CD4-positive, alpha-beta T cell treated with Interleukin-21 for 1 hour (primary cell): Measurements from ENCODE around the gene SLTM.
A peak's percentile ranks its signal among the peaks of the same experiment; 100 is the strongest.
"Not testable (repeated sequence)": the region's sequence is repeated elsewhere in the genome, so short reads cannot be mapped to it uniquely, and the experiment has no call there.

Experiments used
- DNase-seq: peaks from one replicate; pipeline ENCODE4 v3.0.0-alpha.2; 2020

SLTM gene

GRCh38 chr15:58933281-58934113, at the start of gene SLTM:
TSS of gene SLTM (minus strand) at chr15:58933679. CDS start at chr15:58933565, 114 bp downstream.
- DNase-seq, result peak; percentile 94

GRCh38 chr15:58983261-58983660, 49.8 kb upstream of the SLTM start:
- no peak for DNase-seq

DNA sequence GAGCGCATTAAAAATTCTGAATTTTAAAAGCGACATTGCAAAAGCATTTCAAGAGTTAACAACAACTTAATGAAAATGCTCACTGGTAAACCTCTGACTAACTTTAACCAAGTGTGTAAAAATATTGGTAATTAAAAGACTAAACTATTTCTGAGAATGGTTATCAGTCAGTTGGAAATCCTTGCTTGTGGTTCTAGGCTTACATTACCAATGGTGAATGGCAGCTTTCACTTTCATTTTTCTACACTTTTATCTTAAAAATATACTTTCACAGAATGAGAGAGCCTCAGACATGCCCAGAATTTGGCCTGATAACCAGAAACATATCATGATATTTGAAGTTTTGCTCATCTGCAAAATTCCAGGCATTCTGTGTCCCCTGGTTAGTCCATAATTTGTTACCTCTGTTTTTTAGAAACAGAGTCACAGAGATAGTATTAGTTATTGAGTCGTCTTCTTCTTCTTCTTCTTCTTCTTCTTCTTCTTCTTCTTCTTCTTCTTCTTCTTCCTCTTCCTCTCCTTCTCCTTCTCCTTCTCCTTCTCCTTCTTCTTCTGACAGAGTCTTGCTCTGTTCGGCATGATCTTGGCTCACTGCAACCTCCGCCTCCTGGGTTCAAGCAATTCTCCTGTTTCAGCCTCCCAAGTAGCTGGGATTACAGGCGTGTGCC, 48.5 kb upstream of the SLTM start:
- peak; percentile 47 for DNase-seq

DNA sequence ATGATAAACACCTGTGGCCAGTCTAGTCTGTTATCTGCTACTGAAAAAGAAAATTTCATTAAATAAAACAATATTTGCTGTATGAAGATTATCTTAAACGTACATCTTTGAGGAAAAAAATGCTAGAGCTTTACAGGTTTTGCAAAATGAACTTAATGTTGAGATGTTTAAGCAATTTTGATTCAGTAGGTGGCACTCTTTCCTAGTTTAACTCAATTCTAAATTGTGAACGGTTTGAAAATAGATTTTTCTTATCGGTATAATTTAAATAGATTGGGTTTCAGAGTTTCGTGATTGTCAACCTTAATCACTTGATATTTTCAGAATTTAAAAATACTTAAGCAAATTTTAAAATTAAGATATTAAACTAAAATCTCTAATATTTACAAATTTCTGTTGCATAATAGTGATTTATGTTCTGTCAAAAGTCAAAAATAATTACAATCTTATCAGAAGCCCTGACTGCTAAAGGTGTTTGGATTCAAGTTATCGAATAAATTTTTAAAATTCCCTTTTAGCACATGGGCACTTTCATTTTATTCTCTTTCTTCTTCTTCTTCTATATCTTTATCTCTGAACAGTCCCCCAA, 47.0 kb upstream of the SLTM start:
- peak; percentile 61 for DNase-seq

GRCh38 chr15:58977887-58978286, 44.4 kb upstream of the SLTM start:
- DNase-seq, result no peak

DNA sequence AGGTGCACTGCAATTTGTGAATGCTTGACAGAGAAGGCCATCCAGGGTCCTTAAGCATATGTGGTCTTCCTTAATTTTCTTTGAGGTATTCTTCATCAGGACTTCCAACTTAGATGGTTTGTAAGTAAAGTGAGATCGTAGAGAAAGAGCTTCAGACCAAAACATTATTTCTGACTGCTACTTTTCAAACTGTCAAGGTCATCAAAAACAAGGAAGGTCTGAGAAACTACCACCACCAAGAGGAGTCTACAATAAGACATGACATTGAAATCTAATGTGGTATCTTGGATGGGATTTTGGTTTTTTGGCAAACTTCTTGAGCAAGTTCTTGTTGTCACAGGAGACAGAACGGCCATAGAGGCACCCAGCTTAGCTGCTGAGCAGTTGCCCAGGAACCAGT, 34.0 kb upstream of the SLTM start:
- DNase-seq, result no peak

GRCh38 chr15:58966698-58967097, 33.2 kb upstream of the SLTM start:
- DNase-seq, result no peak

DNA sequence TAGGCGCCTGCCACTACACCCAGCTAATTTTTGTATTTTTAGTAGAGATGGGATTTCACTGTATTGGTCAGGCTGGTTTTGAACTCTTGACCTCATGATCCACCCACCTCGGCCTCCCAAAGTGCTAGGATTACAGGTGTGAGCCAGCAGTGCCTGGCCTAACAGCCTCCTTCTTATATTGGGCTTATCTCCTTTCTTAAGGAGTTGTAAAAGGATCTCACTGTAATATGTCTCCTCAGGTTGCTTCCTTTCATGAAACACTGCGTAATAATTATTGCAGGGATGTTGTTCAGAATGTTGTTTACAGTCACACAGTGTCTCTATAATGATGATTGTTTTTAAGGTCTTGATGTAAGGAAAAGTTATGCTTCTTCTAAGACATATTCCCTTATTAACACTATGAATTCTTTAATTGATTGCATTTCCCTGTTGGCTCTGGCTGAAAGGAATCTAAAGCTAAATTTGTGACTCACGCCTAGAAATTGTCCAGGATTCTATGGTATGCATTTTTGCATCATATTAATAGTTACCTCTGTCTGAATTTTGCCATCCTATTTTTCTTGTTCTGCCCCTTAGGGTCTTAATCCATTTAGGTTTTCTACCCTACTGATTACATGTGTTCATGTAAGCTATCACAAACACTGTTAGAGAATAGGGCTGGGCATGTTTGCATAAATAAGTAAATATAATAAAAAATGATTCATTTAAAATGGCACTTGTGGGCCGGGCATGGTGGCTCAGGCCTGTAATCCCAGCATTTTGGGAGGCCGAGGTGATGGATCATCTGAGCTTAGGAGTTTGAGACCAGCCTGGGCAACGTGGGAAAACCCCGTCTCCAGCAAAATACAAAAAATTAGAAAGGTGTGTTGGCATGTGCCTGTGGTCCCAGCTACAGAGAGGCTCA, 29.4 kb upstream of the SLTM start:
- no peak for DNase-seq

DNA sequence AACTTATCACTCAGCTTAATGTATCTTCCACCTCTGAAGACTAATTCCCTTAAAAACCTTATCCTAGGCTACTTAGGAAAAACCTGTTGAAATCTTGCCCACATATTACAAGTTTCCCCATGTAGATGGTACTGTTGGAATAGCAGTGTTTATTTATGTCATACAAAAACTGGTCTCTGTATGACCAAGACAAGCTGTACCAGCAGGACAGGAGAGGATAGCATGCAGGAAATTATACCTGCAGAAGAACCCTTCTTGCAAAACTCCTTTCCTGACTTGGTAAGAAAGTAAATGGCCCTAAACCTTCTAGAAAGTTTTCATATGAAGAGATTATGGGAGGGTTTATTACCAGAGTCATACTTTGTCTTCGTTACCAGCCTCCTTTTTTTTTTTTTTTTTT, 28.7 kb upstream of the SLTM start:
- no peak for DNase-seq

GRCh38 chr15:58958811-58959210, 25.3 kb upstream of the SLTM start:
- DNase-seq, result no peak

- peak; percentile 79 for DNase-seq
Observed at GRCh38 chr15:58957101-58957973, 23.9 kb upstream of the SLTM start.

DNA sequence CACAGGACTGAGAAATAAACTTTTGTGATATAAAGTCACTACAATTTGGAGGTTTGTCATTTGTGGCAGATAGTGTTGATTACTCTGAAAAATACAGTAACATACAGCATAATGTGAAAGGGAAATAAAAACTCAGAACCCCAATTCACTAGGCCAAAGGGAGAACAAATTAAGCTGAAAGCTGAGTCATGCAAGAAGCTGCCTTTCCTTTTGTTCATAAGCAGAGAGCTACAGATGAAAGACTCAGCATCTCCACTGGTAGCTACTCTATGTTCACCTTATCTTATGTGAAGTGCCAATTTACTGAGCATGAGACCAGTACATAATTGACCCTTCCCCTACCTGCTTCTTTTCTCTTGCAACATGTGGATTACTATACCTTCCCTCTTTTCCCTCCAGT, 19.3 kb upstream of the SLTM start:
- no peak for DNase-seq

GRCh38 chr15:58951388-58952007, 18.0 kb upstream of the SLTM start:
- no peak for DNase-seq

GRCh38 chr15:58947179-58947578, 13.7 kb upstream of the SLTM start:
- DNase-seq, result no peak

GRCh38 chr15:58934974-58935373, 1.5 kb upstream of the SLTM start:
- not testable (repeated sequence) for DNase-seq

GRCh38 chr15:58934521-58934920, 1.0 kb upstream of the SLTM start:
- no peak for DNase-seq

DNA sequence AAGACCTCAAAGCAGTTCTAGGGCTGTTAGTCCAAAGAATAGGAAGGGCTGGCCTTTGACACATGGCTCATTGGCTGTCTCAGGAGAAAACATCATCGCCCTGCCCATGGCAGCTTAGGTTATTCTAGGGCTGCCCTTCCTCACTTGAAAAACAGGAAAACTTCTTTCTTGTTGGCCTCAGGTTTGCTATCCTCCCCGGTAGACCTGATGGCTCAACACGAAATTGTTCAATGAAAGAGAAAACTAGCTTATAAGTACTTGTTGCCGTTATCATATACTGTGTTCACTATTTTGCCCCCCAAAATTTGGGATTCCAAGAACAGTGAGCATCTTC, 602 bp upstream of the SLTM start:
- no peak for DNase-seq

DNA sequence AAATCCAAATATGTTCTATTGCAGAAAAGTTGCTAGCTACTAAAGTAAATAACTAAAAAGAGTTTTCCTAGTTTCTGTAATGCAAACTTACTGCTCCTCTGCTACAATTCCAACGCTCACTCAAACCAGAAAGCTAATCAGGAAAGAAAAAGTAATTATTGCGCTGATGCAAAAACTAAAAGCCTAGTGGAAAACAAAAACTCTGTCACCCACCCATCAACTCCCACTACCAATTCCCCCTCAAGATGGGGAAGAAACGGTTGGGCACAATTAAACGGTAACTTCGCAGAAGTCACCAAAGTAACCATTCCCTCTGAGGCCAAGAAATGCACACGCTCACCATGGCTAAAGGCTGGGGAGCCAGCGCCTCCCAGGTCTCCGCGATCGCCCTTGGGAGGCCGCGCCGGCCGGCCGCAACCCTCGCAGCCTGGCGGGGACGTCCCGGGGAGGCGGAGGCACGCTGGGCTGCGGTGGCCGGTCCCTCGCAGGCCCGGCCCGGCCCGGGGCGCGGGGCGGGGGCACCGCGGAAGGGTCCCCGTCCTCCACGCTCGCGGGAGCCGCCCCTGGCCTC, 684 bp downstream of the SLTM start:
- no peak for DNase-seq

DNA sequence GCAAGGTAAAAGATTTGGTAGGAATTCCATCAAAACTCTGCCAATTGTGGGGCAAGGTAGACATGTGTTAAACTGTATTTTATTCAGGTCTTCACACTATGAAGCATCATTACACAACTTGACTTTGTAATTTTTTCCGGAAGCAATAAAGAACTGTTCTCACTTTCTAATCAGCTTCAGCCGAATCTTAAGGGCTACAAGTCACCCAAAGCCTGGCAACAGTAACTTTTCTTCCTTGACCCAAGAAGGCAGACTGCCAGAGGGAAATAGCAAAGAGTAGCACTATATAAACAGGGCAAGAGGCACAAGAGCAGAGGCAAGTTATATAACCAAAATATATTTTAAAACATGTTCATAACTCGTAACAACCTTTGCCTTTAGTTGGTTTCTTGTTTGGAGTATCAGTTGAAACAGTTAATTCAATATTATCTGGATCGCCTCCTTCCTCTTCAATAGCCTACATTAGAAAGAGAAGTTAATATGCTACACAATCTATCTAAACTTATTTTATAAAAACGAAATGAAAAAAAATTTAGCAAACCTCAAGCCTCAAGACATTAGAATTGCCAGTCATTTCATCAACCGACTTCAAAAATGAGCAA, 1.4 kb downstream of the SLTM start:
- DNase-seq, result peak; percentile 23

DNA sequence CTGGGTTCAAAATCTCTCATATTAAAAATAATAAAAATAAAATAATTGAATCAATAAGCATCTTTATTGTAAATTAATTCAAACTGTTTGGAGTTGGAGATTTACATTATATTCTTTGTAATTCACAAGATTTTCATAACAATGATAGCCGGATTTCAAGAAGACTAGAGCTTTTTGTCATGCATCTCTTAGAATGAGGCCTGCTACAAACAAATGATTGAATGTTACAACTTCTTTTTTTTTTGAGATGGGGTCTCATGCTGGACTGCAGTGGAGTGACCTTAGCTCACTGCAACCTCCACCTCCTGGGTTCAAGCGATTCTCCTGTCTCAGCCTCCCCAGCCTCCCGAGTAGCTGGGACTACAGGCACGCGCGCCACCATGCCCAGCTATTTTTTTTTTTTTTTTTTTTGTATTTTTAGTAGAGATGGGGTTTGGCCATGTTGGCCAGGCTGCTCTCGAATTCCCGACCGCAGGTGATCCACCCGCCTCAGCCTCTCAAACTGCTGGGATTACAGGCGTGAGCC, 3.5 kb downstream of the SLTM start:
- no peak for DNase-seq

DNA sequence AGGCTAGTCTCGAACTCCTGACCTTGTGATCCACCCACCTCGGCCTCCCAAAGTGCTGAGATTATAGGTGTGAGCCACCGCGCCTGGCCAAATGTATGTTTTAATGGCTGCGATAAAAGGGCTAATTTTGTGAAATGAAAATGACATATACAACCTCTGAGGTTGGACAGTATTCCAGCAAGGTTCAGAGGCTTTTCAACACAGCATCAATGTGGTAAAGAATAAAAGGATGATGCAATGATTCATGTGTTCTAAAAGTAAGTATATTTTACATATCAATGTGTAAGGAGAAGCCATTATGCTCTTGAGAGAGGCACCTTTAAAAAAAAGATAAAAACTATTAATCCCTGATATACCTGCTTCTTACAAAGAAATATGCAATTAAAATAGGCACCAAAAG, 6.7 kb downstream of the SLTM start:
- no peak for DNase-seq
